Activated CD8-positive, alpha-beta T cell treated with anti-CD3 and anti-CD28 coated beads for 36 hours (primary cell): ENCODE data around the gene RANBP1. TPM values are rescaled to one million over a fixed set of nuclear protein-coding genes. Genes with fewer than 3 reads are reported as not detected.

ENCODE experiments used
- ATAC-seq: fragments of 200-7000 bp; cut with Tn5 transposase; one replicate; pipeline ENCODE4 v1.10.0; 2021; ENCODE audit warnings: mild to moderate bottlenecking, moderate library complexity
- CTCF ChIA-PET: fragments of 350-600 bp; sonication (Branson Sonifier 250); formaldehyde crosslinking; loops from one replicate; lab custom pipeline; 2021; ENCODE audit warnings: antibody characterized with exemption; lab: Charles Lee
- POLR2A ChIA-PET: fragments of 350-600 bp; sonication (Branson Sonifier 250); formaldehyde crosslinking; loops from one replicate; lab custom pipeline; 2021; ENCODE audit warnings: antibody characterized with exemption; lab: Charles Lee
- DNase-seq: peaks from one replicate; pipeline ENCODE4 v3.0.0-alpha.2; 2020
- H3K27ac Mint-ChIP-seq: one replicate; pipeline ENCODE4 v1.8.0; 2021; ENCODE audit warnings: mild to moderate bottlenecking, mixed read lengths
- H3K27me3 Mint-ChIP-seq: one replicate; pipeline ENCODE4 v1.8.0; 2021; ENCODE audit warnings: mixed read lengths
- H3K36me3 Mint-ChIP-seq: one replicate; pipeline ENCODE4 v1.8.0; 2021; ENCODE audit warnings: low read depth, mixed read lengths
- H3K4me1 Mint-ChIP-seq: one replicate; pipeline ENCODE4 v1.8.0; 2021; ENCODE audit warnings: low read depth, mixed read lengths
- H3K4me3 Mint-ChIP-seq: one replicate; pipeline ENCODE4 v1.8.0; 2021; ENCODE audit warnings: mild to moderate bottlenecking, moderate library complexity, mixed read lengths
- H3K9me3 Mint-ChIP-seq: one replicate; pipeline ENCODE4 v1.8.0; 2021; ENCODE audit warnings: mixed read lengths
- intact Hi-C: fragments of 100-400 bp; cut with micrococcal nuclease; formaldehyde crosslinking; loops from one replicate; pipeline ENCODE4 v1.10.0; 2022
- total RNA-seq, 2 experiments: library from RNA; stranded (reverse); gene quantifications; one replicate each; pipeline ENCODE4 v1.2.3, GENCODE V29; 2021
- TF ChIP-seq, protein P1 (sequence below): fragments of 200-600 bp; IDR thresholded peaks from one replicate; pipeline ENCODE4 v1.8.0; 2022; ENCODE audit warnings: antibody characterized with exemption, mild to moderate bottlenecking

Gene RANBP1
- total RNA-seq, 2 experiments from 2014 or later = 411 to 412 TPM

DNA sequence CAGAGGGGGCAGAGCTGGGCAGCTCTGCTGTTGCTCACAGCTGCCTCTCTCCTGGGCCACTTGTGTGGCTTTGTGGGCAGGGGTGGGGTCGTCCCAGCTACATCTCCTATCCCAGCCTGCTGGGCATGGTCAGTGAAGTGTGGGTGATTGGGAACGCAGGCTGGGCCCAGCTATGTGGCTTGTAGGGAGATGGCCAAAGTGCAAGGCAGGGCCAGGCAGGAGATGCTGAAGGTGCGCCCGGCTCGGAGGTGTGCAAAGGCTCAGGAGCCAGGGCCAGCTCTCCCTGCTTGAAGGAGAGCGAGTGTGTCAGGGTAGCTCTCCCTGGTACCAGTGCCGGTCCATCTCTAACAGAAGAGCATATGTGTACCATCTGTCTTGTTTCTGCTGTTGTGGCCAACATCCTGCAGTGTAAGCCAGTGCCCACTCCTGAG lies 8.4 kb upstream of the RANBP1 start:
- CTCF ChIA-PET = interaction anchor here (1.8 kb wide), 1 partner anchor 22 kb away, joined by 5 read pairs; no protein-coding TSS in a partner anchor
- POLR2A ChIA-PET = interaction anchor here (1.2 to 2.3 kb wide), 3 partner anchors 9 to 14 kb away, joined by 3 to 10 read pairs (median 4); partner anchors contain the start of genes RANBP1 and TRMT2A
- ATAC-seq = no peak

GRCh38 chr22:20107951-20108756 lies 7.8 kb upstream of the RANBP1 start:
- H3K9me3 Mint-ChIP-seq = no peaks in the 10 kb centered on the region
- DNase-seq (no peak), ATAC-seq (no peak)
- no peaks in the 10 kb centered on the region for H3K27me3 Mint-ChIP-seq
- intact Hi-C loops = no loop called here
- TF ChIP-seq, protein P1, sequence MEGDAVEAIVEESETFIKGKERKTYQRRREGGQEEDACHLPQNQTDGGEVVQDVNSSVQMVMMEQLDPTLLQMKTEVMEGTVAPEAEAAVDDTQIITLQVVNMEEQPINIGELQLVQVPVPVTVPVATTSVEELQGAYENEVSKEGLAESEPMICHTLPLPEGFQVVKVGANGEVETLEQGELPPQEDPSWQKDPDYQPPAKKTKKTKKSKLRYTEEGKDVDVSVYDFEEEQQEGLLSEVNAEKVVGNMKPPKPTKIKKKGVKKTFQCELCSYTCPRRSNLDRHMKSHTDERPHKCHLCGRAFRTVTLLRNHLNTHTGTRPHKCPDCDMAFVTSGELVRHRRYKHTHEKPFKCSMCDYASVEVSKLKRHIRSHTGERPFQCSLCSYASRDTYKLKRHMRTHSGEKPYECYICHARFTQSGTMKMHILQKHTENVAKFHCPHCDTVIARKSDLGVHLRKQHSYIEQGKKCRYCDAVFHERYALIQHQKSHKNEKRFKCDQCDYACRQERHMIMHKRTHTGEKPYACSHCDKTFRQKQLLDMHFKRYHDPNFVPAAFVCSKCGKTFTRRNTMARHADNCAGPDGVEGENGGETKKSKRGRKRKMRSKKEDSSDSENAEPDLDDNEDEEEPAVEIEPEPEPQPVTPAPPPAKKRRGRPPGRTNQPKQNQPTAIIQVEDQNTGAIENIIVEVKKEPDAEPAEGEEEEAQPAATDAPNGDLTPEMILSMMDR = no peak
- H3K4me1 Mint-ChIP-seq = peaks cover 23% of the 10 kb centered on the region
- CTCF ChIA-PET = interaction anchor here (0.9 to 1.8 kb wide), 4 partner anchors 10 to 138 kb away, joined by 3 to 5 read pairs (median 3); no protein-coding TSS in a partner anchor
- POLR2A ChIA-PET = interaction anchor here (0.5 to 2.3 kb wide), 7 partner anchors 8 to 26 kb away, joined by 3 to 10 read pairs (median 5); partner anchors contain the start of genes RANBP1 and TRMT2A
- peak overlapping the region; percentile 76 for H3K27ac Mint-ChIP-seq
- H3K4me3 Mint-ChIP-seq = no peak overlapping the region
- H3K36me3 Mint-ChIP-seq = peaks cover 34% of the 10 kb centered on the region

More for the DNA sequence above, 8.4 kb upstream of the RANBP1 start:
- Mint-ChIP-seq H3K4me1 (peaks cover 24% of the 10 kb centered on the region), H3K27ac (peak overlapping the region; percentile 76), H3K9me3 (no peaks in the 10 kb centered on the region), H3K27me3 (no peaks in the 10 kb centered on the region), H3K4me3 (no peak overlapping the region), H3K36me3 (peaks cover 35% of the 10 kb centered on the region)
- no peak for DNase-seq
- TF ChIP-seq, protein P1 = no peak
- intact Hi-C loops = no loop called here

- DNase-seq (no peak), ATAC-seq (no peak)
- H3K9me3 Mint-ChIP-seq = no peaks in the 10 kb centered on the region
- CTCF ChIA-PET = interaction anchor here (0.9 to 1.8 kb wide), 4 partner anchors 9 to 138 kb away, joined by 3 to 5 read pairs (median 3); no protein-coding TSS in a partner anchor
- H3K27me3 Mint-ChIP-seq = no peaks in the 10 kb centered on the region
- H3K27ac Mint-ChIP-seq = peak overlapping the region; percentile 39
- H3K4me3 Mint-ChIP-seq = no peak overlapping the region
- intact Hi-C loops = no loop called here
- H3K36me3 Mint-ChIP-seq = peaks cover 31% of the 10 kb centered on the region
- H3K4me1 Mint-ChIP-seq = peaks cover 29% of the 10 kb centered on the region
- POLR2A ChIA-PET = interaction anchor here (0.5 to 2.3 kb wide), 7 partner anchors 8 to 25 kb away, joined by 3 to 10 read pairs (median 5); partner anchors contain the start of gene TRMT2A
- TF ChIP-seq, protein P1 = no peak
Measured at GRCh38 chr22:20108757-20109230, 7.1 kb upstream of the RANBP1 start.

- peak overlapping the region; percentile 98 for H3K27ac Mint-ChIP-seq
- ATAC-seq = no peak
- no peaks in the 10 kb centered on the region for H3K27me3 Mint-ChIP-seq
- H3K36me3 Mint-ChIP-seq = peaks cover 35% of the 10 kb centered on the region
- ChIA-PET POLR2A (interaction anchor here (1.0 to 3.9 kb wide), 11 partner anchors 8 to 28 kb away, joined by 3 to 36 read pairs (median 7); partner anchors contain the start of gene TRMT2A), CTCF (interaction anchor here (0.9 to 3.2 kb wide), 6 partner anchors 8 to 139 kb away, joined by 3 to 43 read pairs (median 4); no protein-coding TSS in a partner anchor)
- no peak for DNase-seq
- TF ChIP-seq, protein P1 = no peak
- no peak overlapping the region for H3K4me3 Mint-ChIP-seq
- H3K4me1 Mint-ChIP-seq = peaks cover 38% of the 10 kb centered on the region
- H3K9me3 Mint-ChIP-seq = no peaks in the 10 kb centered on the region
- intact Hi-C loops = no loop called here
Measured at GRCh38 chr22:20109411-20110358, 6.2 kb upstream of the RANBP1 start.
